SK-N-SH (cell line): ENCODE data around the gene TSEN2. TPM values are rescaled to one million over a fixed set of nuclear protein-coding genes. Genes with fewer than 3 reads are reported as not detected.
"Not testable (repeated sequence)": the region's sequence is repeated elsewhere in the genome, so short reads cannot be mapped to it uniquely, and the experiment has no call there.

ENCODE experiments used
- CTCF ChIA-PET: fragments of 300-600, 350-600 bp; formaldehyde crosslinking; extraction: SDS; loops from one replicate; lab custom pipeline; 2021; lab: Yijun Ruan, JAX
- POLR2A ChIA-PET: fragments of 350-600 bp; sonication (Branson Sonifier 250); formaldehyde crosslinking; extraction: SDS; loops from one replicate; lab custom pipeline; 2020; ENCODE audit warnings: antibody characterized with exemption, inconsistent platforms; lab: Yijun Ruan, JAX
- DNase-seq: peaks from one replicate; pipeline ENCODE4 v3.0.0; 2012
- H2AFZ ChIP-seq: fragments of 200-600 bp; sonication (generic); 2 replicates; pipeline ENCODE4 v1.8.1; 2016; ENCODE audit warnings: antibody characterized with exemption, mild to moderate bottlenecking, low read depth
- H3F3A ChIP-seq: fragments of 200-600 bp; sonication (generic); replicated peaks from 2 replicates; pipeline ENCODE3; 2016; ENCODE audit warnings: antibody characterized with exemption, mild to moderate bottlenecking; ENCODE audit not compliant: insufficient read depth
- H3K27ac ChIP-seq, 2 experiments: fragments of 200-500 bp in 1 of 2; fragments of 200-600 bp in 1 of 2; sonication (Bioruptor generic) in 1 of 2; sonication (generic), shearing (Covaris generic) in 1 of 2; 2 replicates each; pipeline versions ENCODE4 v1.5.1 to v1.6.1; 2014 to 2016; ENCODE audit warnings: low read depth in 2 of 2, inconsistent platforms in 1 of 2, low read length in 1 of 2, mild to moderate bottlenecking in 1 of 2, mixed read lengths in 1 of 2
- H3K27me3 ChIP-seq: fragments of 200-600 bp; sonication (generic), shearing (Covaris generic); 2 replicates; pipeline ENCODE4 v1.6.1; 2016; ENCODE audit warnings: mixed run types; ENCODE audit not compliant: insufficient read depth
- H3K36me3 ChIP-seq, 2 experiments: fragments of 200-500 bp in 1 of 2; fragments of 200-600 bp in 1 of 2; sonication (Bioruptor generic) in 1 of 2; sonication (generic) in 1 of 2; replicated peaks in 1 of 2; 2 replicates each; pipeline versions ENCODE3 to v1.5.1; 2014 to 2016; ENCODE audit warnings: low read length in 1 of 2, mild to moderate bottlenecking in 1 of 2; ENCODE audit not compliant: insufficient read depth in 2 of 2, control insufficient read depth in 1 of 2
- H3K4me1 ChIP-seq, 2 experiments: fragments of 200-500 bp in 1 of 2; fragments of 200-600 bp in 1 of 2; sonication (Bioruptor generic) in 1 of 2; sonication (generic), shearing (Covaris generic) in 1 of 2; 2 replicates each; pipeline versions ENCODE4 v1.5.1 to v1.6.1; 2014 to 2016; ENCODE audit warnings: low read depth in 1 of 2, low read length in 1 of 2, mixed run types in 1 of 2; ENCODE audit not compliant: insufficient read depth in 2 of 2, control insufficient read depth in 1 of 2
- H3K4me2 ChIP-seq: fragments of 200-600 bp; sonication (generic), shearing (Covaris generic); 2 replicates; pipeline ENCODE4 v1.6.1; 2017; ENCODE audit warnings: mixed run types
- H3K4me3 ChIP-seq, 2 experiments: fragments of 200-500 bp in 1 of 2; fragments of 200-600 bp in 1 of 2; sonication (Bioruptor generic) in 1 of 2; sonication (generic), shearing (Covaris generic) in 1 of 2; 2 replicates each; pipeline versions ENCODE4 v1.5.1 to v1.8.1; 2014 to 2016; ENCODE audit warnings: low read depth in 2 of 2, inconsistent platforms in 1 of 2, low read length in 1 of 2, mild to moderate bottlenecking in 1 of 2, mixed read lengths in 1 of 2, moderate library complexity in 1 of 2
- H3K79me2 ChIP-seq: fragments of 200-600 bp; sonication (generic); 2 replicates; pipeline ENCODE4 v1.8.1; 2017; ENCODE audit warnings: mild to moderate bottlenecking; ENCODE audit not compliant: insufficient read depth
- H3K9ac ChIP-seq: fragments of 200-600 bp; sonication (generic); 2 replicates; pipeline ENCODE4 v1.6.1; 2017; ENCODE audit warnings: mixed run types
- H3K9me2 ChIP-seq: fragments of 200-600 bp; sonication (generic); 2 replicates; pipeline ENCODE4 v1.6.1; 2017; ENCODE audit warnings: mixed run types
- H3K9me3 ChIP-seq: fragments of 200-600 bp; sonication (generic); 2 replicates; pipeline ENCODE4 v1.6.1; 2017; ENCODE audit warnings: mixed run types, mild to moderate bottlenecking, moderate library complexity
- H4K20me1 ChIP-seq: fragments of 200-600 bp; sonication (generic); 2 replicates; pipeline ENCODE4 v1.6.1; 2017; ENCODE audit warnings: mild to moderate bottlenecking, mixed run types; ENCODE audit not compliant: insufficient read depth
- EP300 ChIP-seq, 2 experiments: IDR thresholded peaks; 2 replicates each; pipeline versions ENCODE4 v1.4.0 to v1.6.1; 2012; ENCODE audit warnings: borderline replicate concordance in 1 of 2, low read depth in 1 of 2, low read length in 1 of 2
- EZH2phosphoT487 ChIP-seq: fragments of 200-600 bp; sonication (generic); IDR thresholded peaks from 2 replicates; pipeline ENCODE4 v1.6.1; 2017; ENCODE audit warnings: low read depth, mixed run types, mild to moderate bottlenecking, antibody characterized with exemption, moderate library complexity, borderline replicate concordance
- FOXJ3 ChIP-seq: sonication (generic); formaldehyde crosslinking; IDR thresholded peaks from 2 replicates; pipeline ENCODE4 v1.5.1; 2020; ENCODE audit warnings: mild to moderate bottlenecking, missing genetic modification reagents
- FOXM1 ChIP-seq: IDR thresholded peaks from 2 replicates; pipeline ENCODE4 v1.4.0; 2012; ENCODE audit warnings: low read depth, mild to moderate bottlenecking
- MXI1 ChIP-seq: IDR thresholded peaks from 2 replicates; pipeline ENCODE4 v1.6.1; 2012; ENCODE audit warnings: mild to moderate bottlenecking, low read depth, low read length, improper control_type of control experiment
- RAD21 ChIP-seq: IDR thresholded peaks from 2 replicates; pipeline ENCODE4 v1.6.1; 2012; ENCODE audit warnings: mild to moderate bottlenecking, low read length
- RXRA ChIP-seq: IDR thresholded peaks from 2 replicates; pipeline ENCODE4 v1.4.0; 2012; ENCODE audit warnings: low read depth, mild to moderate bottlenecking, borderline replicate concordance
- SIN3A ChIP-seq: IDR thresholded peaks from 2 replicates; pipeline ENCODE4 v1.6.1; 2012; ENCODE audit warnings: low read depth, mild to moderate bottlenecking, low read length, moderate library complexity, borderline replicate concordance
- USF1 ChIP-seq: IDR thresholded peaks from 2 replicates; pipeline ENCODE4 v1.4.0; 2012; ENCODE audit warnings: low read depth, borderline replicate concordance
- USF2 ChIP-seq: fragments of 150-350 bp; IDR thresholded peaks from 2 replicates; pipeline ENCODE4 v1.6.1; 2017; ENCODE audit warnings: antibody characterized with exemption, low read length, low read depth, borderline replicate concordance
- YY1 ChIP-seq: IDR thresholded peaks from 2 replicates; pipeline ENCODE4 v1.4.0; 2012; ENCODE audit warnings: low read depth, mild to moderate bottlenecking
- ZBTB33 ChIP-seq: IDR thresholded peaks from 2 replicates; pipeline ENCODE4 v1.4.0; 2012; ENCODE audit warnings: low read depth, borderline replicate concordance
- WGBS: methylation state at CpG from one replicate; pipeline ENCODE4 v1.1.6; 2017; ENCODE audit warnings: low lambda C conversion rate; 5-methylcytosine and 5-hydroxymethylcytosine counted together
- polyA plus RNA-seq, 3 experiments: library from polyadenylated mRNA; depleted of rRNA; stranded (reverse); fragments of >200 nt; gene quantifications; 2 replicates each; pipeline ENCODE4 v1.2.3, GENCODE V29; 2012
- TF ChIP-seq, protein P1 (sequence below): IDR thresholded peaks from 2 replicates; pipeline ENCODE4 v1.4.0; 2012; ENCODE audit warnings: low read depth
- TF ChIP-seq, protein P2 (sequence below): IDR thresholded peaks from 2 replicates; pipeline ENCODE4 v1.6.1; 2012; ENCODE audit warnings: mild to moderate bottlenecking, low read depth, low read length, moderate library complexity

TSEN2 gene
- polyA plus RNA-seq, 1 of the 3 experiments (the other 2 are of a cell fraction), result 13.0 TPM

GRCh38 chr3:12468757-12469156 lies 15.5 kb upstream of the TSEN2 start:
- H2AFZ ChIP-seq, result no peak overlapping the region
- ChIA-PET CTCF (interaction anchor here (2.2 to 5.2 kb wide), 2 partner anchors 11 to 334 kb away, joined by 9 to 20 read pairs; no protein-coding TSS in a partner anchor), POLR2A (no interaction called here)
- H3K9ac ChIP-seq, result no peak overlapping the region
- no peaks in the 10 kb centered on the region for H4K20me1 ChIP-seq
- no peaks in the 10 kb centered on the region for H3K9me3 ChIP-seq
- no peak overlapping the region for H3K4me2 ChIP-seq
- H3K9me2 ChIP-seq, result no peaks in the 10 kb centered on the region
- 75% methylated on average over 2 of the region's 2 CpGs for WGBS
- no peaks in the 10 kb centered on the region for H3K27me3 ChIP-seq
- H3K4me3 ChIP-seq, result no peak overlapping the region
- TF ChIP-seq FOXM1, result no peak
- no peak for TF ChIP-seq MXI1
- no peak for TF ChIP-seq ZBTB33
- TF ChIP-seq YY1, result no peak
- TF ChIP-seq, protein P1, sequence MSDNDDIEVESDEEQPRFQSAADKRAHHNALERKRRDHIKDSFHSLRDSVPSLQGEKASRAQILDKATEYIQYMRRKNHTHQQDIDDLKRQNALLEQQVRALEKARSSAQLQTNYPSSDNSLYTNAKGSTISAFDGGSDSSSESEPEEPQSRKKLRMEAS, result no peak
- TF ChIP-seq USF1, result no peak
- TF ChIP-seq EZH2phosphoT487, result no peak
- no peak for TF ChIP-seq RAD21
- TF ChIP-seq, protein P2, sequence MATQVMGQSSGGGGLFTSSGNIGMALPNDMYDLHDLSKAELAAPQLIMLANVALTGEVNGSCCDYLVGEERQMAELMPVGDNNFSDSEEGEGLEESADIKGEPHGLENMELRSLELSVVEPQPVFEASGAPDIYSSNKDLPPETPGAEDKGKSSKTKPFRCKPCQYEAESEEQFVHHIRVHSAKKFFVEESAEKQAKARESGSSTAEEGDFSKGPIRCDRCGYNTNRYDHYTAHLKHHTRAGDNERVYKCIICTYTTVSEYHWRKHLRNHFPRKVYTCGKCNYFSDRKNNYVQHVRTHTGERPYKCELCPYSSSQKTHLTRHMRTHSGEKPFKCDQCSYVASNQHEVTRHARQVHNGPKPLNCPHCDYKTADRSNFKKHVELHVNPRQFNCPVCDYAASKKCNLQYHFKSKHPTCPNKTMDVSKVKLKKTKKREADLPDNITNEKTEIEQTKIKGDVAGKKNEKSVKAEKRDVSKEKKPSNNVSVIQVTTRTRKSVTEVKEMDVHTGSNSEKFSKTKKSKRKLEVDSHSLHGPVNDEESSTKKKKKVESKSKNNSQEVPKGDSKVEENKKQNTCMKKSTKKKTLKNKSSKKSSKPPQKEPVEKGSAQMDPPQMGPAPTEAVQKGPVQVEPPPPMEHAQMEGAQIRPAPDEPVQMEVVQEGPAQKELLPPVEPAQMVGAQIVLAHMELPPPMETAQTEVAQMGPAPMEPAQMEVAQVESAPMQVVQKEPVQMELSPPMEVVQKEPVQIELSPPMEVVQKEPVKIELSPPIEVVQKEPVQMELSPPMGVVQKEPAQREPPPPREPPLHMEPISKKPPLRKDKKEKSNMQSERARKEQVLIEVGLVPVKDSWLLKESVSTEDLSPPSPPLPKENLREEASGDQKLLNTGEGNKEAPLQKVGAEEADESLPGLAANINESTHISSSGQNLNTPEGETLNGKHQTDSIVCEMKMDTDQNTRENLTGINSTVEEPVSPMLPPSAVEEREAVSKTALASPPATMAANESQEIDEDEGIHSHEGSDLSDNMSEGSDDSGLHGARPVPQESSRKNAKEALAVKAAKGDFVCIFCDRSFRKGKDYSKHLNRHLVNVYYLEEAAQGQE, result no peak
- no peak for TF ChIP-seq SIN3A
- no peak for TF ChIP-seq FOXJ3 (CRISPR knock-in tag)
- TF ChIP-seq RXRA, result no peak
- no peak for TF ChIP-seq EP300 (IDR thresholded peaks at IDR 0.05; ENCODE audit: borderline replicate concordance in 1 of 2, low read depth in 1 of 2, low read length in 1 of 2)
- no peak for TF ChIP-seq USF2
- TF ChIP-seq, all 33 proteins: peak for 0
- DNase-seq, result no peak
- Histone ChIP-seq H3K27ac (no peak overlapping the region), H3F3A (no peaks in the 10 kb centered on the region), H3K4me1 (peaks cover 0 to 16% of the 10 kb centered on the region in 2 experiments; a peak in 1 of 4 replicates), H3K79me2 (no peaks in the 10 kb centered on the region), H3K36me3 (no peaks in the 10 kb centered on the region)

GRCh38 chr3:12469222-12469621 lies 15.1 kb upstream of the TSEN2 start:
- H4K20me1 ChIP-seq, H3K79me2 ChIP-seq, POLR2A ChIA-PET, DNase-seq, H3F3A ChIP-seq, H3K9me2 ChIP-seq, H3K27me3 ChIP-seq, H3K4me3 ChIP-seq, H3K4me2 ChIP-seq, H3K36me3 ChIP-seq, H3K9me3 ChIP-seq, H3K9ac ChIP-seq, H3K27ac ChIP-seq, H2AFZ ChIP-seq: not testable (repeated sequence)
- CTCF ChIA-PET, result interaction anchor here (2.2 to 5.2 kb wide), 2 partner anchors 10 to 334 kb away, joined by 9 to 20 read pairs; no protein-coding TSS in a partner anchor
- whole genome bisulfite sequencing, result 68% methylated on average over 7 of the region's 7 CpGs
- peaks cover 0 to 16% of the 10 kb centered on the region in 2 experiments; a peak in 1 of 4 replicates for H3K4me1 ChIP-seq
